Activated CD8-positive, alpha-beta T cell treated with anti-CD3 and anti-CD28 coated beads for 36 hours (primary cell): ENCODE results near the gene SLC43A3. TPM values are rescaled to one million over a fixed set of nuclear protein-coding genes. Genes with fewer than 3 reads are reported as not detected.

ENCODE experiments used
- ATAC-seq: fragments of 200-7000 bp; cut with Tn5 transposase; one replicate; pipeline ENCODE4 v1.10.0; 2021; ENCODE audit warnings: mild to moderate bottlenecking, moderate library complexity
- CTCF ChIA-PET: fragments of 350-600 bp; sonication (Branson Sonifier 250); formaldehyde crosslinking; loops from one replicate; lab custom pipeline; 2021; ENCODE audit warnings: antibody characterized with exemption; lab: Charles Lee
- POLR2A ChIA-PET: fragments of 350-600 bp; sonication (Branson Sonifier 250); formaldehyde crosslinking; loops from one replicate; lab custom pipeline; 2021; ENCODE audit warnings: antibody characterized with exemption; lab: Charles Lee
- DNase-seq: peaks from one replicate; pipeline ENCODE4 v3.0.0-alpha.2; 2020
- H3K27ac Mint-ChIP-seq: one replicate; pipeline ENCODE4 v1.8.0; 2021; ENCODE audit warnings: mild to moderate bottlenecking, mixed read lengths
- H3K27me3 Mint-ChIP-seq: one replicate; pipeline ENCODE4 v1.8.0; 2021; ENCODE audit warnings: mixed read lengths
- H3K36me3 Mint-ChIP-seq: one replicate; pipeline ENCODE4 v1.8.0; 2021; ENCODE audit warnings: low read depth, mixed read lengths
- H3K4me1 Mint-ChIP-seq: one replicate; pipeline ENCODE4 v1.8.0; 2021; ENCODE audit warnings: low read depth, mixed read lengths
- H3K4me3 Mint-ChIP-seq: one replicate; pipeline ENCODE4 v1.8.0; 2021; ENCODE audit warnings: mild to moderate bottlenecking, moderate library complexity, mixed read lengths
- H3K9me3 Mint-ChIP-seq: one replicate; pipeline ENCODE4 v1.8.0; 2021; ENCODE audit warnings: mixed read lengths
- intact Hi-C: fragments of 100-400 bp; cut with micrococcal nuclease; formaldehyde crosslinking; loops from one replicate; pipeline ENCODE4 v1.10.0; 2022
- total RNA-seq, 2 experiments: library from RNA; stranded (reverse); gene quantifications; one replicate each; pipeline ENCODE4 v1.2.3, GENCODE V29; 2021
- TF ChIP-seq, protein P1 (sequence below): fragments of 200-600 bp; IDR thresholded peaks from one replicate; pipeline ENCODE4 v1.8.0; 2022; ENCODE audit warnings: antibody characterized with exemption, mild to moderate bottlenecking

SLC43A3 gene
- total RNA-seq, 2 experiments from 2014 or later: 294 to 300 TPM

DNA sequence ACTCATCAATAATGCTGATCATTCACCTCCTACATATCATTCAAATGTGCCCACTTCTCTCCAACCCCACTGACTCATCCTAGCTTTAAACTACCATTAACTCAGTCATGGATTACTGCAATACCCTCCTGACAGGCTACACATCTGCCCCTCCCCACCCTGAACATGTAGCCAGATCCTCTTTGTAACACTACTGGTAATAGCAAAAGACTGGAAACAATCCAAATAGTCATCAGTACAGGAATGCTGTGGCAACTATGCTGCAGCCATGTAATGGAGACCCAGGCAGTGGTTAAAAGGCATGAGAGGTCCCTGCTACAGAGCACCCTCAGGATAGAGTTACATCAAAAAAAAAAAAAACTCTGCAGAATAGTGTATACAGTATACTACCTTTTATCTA is 16.6 kb downstream of the SLC43A3 start:
- peaks cover 86% of the 10 kb centered on the region for H3K36me3 Mint-ChIP-seq
- H3K4me1 Mint-ChIP-seq: peaks cover 80% of the 10 kb centered on the region
- TF ChIP-seq, protein P1, sequence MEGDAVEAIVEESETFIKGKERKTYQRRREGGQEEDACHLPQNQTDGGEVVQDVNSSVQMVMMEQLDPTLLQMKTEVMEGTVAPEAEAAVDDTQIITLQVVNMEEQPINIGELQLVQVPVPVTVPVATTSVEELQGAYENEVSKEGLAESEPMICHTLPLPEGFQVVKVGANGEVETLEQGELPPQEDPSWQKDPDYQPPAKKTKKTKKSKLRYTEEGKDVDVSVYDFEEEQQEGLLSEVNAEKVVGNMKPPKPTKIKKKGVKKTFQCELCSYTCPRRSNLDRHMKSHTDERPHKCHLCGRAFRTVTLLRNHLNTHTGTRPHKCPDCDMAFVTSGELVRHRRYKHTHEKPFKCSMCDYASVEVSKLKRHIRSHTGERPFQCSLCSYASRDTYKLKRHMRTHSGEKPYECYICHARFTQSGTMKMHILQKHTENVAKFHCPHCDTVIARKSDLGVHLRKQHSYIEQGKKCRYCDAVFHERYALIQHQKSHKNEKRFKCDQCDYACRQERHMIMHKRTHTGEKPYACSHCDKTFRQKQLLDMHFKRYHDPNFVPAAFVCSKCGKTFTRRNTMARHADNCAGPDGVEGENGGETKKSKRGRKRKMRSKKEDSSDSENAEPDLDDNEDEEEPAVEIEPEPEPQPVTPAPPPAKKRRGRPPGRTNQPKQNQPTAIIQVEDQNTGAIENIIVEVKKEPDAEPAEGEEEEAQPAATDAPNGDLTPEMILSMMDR: no peak
- intact Hi-C loops: no loop called here
- ChIA-PET CTCF (no interaction called here), POLR2A (interaction anchor here (1.3 to 19.8 kb wide), 3 partner anchors 11 to 14 kb away, joined by 3 to 264 read pairs (median 8); partner anchors contain the start of gene SLC43A3)
- no peak overlapping the region for H3K4me3 Mint-ChIP-seq
- no peaks in the 10 kb centered on the region for H3K9me3 Mint-ChIP-seq
- DNase-seq: no peak
- ATAC-seq: no peak
- H3K27ac Mint-ChIP-seq: peak overlapping the region; percentile 74
- no peaks in the 10 kb centered on the region for H3K27me3 Mint-ChIP-seq

DNA sequence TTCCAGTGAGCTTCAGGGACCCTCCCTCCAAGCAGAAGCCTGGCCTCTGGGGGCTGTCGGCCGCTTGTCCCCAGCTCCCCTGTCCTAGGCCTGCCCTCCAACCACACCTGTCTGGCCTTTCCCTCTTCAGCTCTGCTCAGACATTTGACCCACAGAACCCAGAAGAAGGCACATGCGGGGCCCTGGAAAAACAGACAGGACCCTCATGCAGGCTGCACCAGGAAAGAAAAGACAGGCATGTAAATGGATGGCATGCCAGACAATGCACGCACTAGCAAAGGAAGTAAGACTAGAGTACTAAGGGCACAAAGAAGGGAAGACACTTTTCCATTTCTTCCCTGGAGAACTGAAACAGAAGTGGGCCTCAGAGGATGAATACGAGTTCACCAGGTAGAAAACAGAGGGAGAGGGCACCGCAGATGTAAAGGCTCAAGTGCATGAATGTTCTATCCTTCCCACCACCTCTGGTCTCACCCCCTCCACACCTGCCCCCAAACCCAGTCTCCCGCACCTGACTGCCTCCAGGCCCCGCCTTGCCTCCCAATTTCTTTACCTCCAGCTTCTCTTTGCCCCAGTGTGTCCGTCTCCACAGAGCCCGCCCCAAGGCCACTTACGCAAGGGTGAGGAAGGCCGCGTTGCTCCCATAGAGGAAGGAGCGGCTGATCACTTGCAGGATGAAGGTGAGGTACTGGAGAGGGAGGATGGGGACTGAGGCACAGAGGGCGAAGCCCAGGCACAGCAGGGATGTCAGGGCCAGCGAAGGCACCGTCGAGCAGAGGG is 17.4 kb downstream of the SLC43A3 start:
- Mint-ChIP-seq H3K4me1 (peaks cover 78% of the 10 kb centered on the region), H3K27me3 (no peaks in the 10 kb centered on the region), H3K27ac (peak overlapping the region; percentile 74), H3K4me3 (no peak overlapping the region), H3K36me3 (peaks cover 83% of the 10 kb centered on the region), H3K9me3 (no peaks in the 10 kb centered on the region)
- DNase-seq (no peak), ATAC-seq (no peak)
- TF ChIP-seq, protein P1: no peak
- POLR2A ChIA-PET: interaction anchor here (1.3 to 19.8 kb wide), 4 partner anchors 10 to 17 kb away, joined by 3 to 264 read pairs (median 6); partner anchors contain the start of gene SLC43A3
- CTCF ChIA-PET: interaction anchor here (0.6 kb wide), 1 partner anchor 96 kb away, joined by 3 read pairs; no protein-coding TSS in a partner anchor
- intact Hi-C loops: no loop called here

DNA sequence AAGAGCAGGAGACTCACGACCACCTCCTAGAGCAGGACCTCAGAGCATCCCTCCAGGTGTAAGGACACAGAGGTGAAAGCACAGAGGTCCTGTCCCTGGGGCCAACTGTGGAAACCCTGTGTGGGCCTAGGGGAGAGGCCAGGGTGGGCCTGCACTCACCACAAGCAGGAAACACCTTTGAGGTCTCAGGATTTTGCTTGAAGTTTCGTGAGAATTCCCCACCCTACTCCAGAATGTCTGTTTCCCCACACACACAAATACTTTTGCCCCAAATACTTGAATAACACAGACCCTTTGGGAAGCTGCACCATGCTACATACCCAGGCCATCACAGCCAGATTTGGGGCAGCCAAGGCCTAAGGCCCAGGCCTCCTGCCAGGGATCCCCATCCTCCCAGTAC is 18.1 kb downstream of the SLC43A3 start:
- no peak for DNase-seq
- no peaks in the 10 kb centered on the region for H3K9me3 Mint-ChIP-seq
- ChIA-PET POLR2A (interaction anchor here (1.5 to 19.8 kb wide), 3 partner anchors 10 to 16 kb away, joined by 4 to 264 read pairs (median 8); partner anchors contain the start of gene SLC43A3), CTCF (interaction anchor here (0.6 to 3.8 kb wide), 5 partner anchors 9 to 95 kb away, joined by 3 to 14 read pairs (median 4); no protein-coding TSS in a partner anchor)
- H3K4me1 Mint-ChIP-seq: peaks cover 77% of the 10 kb centered on the region
- intact Hi-C loops: no loop called here
- H3K36me3 Mint-ChIP-seq: peaks cover 80% of the 10 kb centered on the region
- no peak overlapping the region for H3K4me3 Mint-ChIP-seq
- H3K27me3 Mint-ChIP-seq: no peaks in the 10 kb centered on the region
- TF ChIP-seq, protein P1: no peak
- no peak for ATAC-seq
- peak overlapping the region; percentile 69 for H3K27ac Mint-ChIP-seq

DNA sequence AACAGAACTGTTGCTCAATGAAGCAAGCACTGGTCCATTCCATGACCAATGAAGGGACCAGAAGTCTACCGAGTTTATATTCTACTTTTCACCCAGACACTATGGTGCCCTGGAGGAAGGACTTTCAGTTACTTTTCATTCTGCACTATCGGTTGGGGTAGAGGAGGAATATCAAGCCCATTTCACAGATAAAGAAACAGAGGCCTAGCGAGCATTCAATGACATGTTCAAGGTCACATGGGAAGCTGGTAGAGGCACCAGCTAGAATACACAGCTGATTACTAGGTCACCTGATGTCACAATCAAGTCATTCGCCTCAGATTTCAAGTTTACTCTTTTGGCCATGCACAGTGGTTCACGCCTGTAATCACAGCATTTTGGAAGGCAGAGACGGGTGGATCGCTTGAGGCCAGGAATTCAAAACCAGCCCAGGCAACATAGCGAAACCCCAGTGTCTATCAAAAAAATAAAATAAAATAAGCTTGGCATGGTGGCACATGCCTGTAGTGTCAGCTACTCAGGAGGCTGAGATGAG is 18.9 kb downstream of the SLC43A3 start:
- H3K4me1 Mint-ChIP-seq: peaks cover 71% of the 10 kb centered on the region
- peak overlapping the region; percentile 88 for H3K27ac Mint-ChIP-seq
- H3K9me3 Mint-ChIP-seq: no peaks in the 10 kb centered on the region
- ATAC-seq (no peak), DNase-seq (no peak)
- intact Hi-C loops: loop anchor here (2.0 kb wide), 1 partner anchor 17 kb away; no protein-coding TSS in a partner anchor
- TF ChIP-seq, protein P1: no peak
- H3K27me3 Mint-ChIP-seq: no peaks in the 10 kb centered on the region
- POLR2A ChIA-PET: interaction anchor here (1.7 to 19.8 kb wide), 2 partner anchors 14 to 15 kb away, joined by 4 to 264 read pairs; partner anchors contain the start of gene SLC43A3
- no peak overlapping the region for H3K4me3 Mint-ChIP-seq
- CTCF ChIA-PET: interaction anchor here (0.8 to 3.8 kb wide), 4 partner anchors 10 to 49 kb away, joined by 3 to 14 read pairs (median 6); no protein-coding TSS in a partner anchor
- peaks cover 72% of the 10 kb centered on the region for H3K36me3 Mint-ChIP-seq
